GM12892 (cell line): ENCODE measurements around the gene IL1B. TPM values are rescaled to one million over a fixed set of nuclear protein-coding genes. Genes with fewer than 3 reads are reported as not detected.
A peak's percentile ranks its signal among the peaks of the same experiment; 100 is the strongest.

Experiments
- DNase-seq: peaks from one replicate; pipeline ENCODE4 v3.0.0; 2011; ENCODE audit not compliant: insufficient read length
- FAIRE-seq: peaks from 2 replicates; lab custom pipeline; 2011; peaks lifted over from hg19 to GRCh38; lab: Jason Lieb, UNC
- POLR2A ChIP-seq: IDR thresholded peaks from 2 replicates; pipeline ENCODE4 v1.6.1; 2011; ENCODE audit warnings: low read depth, low read length, control low read depth
- POLR2AphosphoS5 ChIP-seq: IDR thresholded peaks from 2 replicates; pipeline ENCODE4 v1.6.1; 2011; ENCODE audit warnings: low read depth, low read length, control low read depth
- TAF1 ChIP-seq: IDR thresholded peaks from 2 replicates; pipeline ENCODE4 v1.6.1; 2011; ENCODE audit warnings: low read depth, mild to moderate bottlenecking, control low read depth, low read length, borderline replicate concordance
- polyA plus RNA-seq: library from polyadenylated mRNA; unstranded; fragments of >200 nt; gene quantifications from one replicate; pipeline ENCODE4 v1.2.1, GENCODE V29; 2012; ENCODE audit warnings: missing spikeins, inconsistent platforms; ENCODE audit not compliant: missing spikeins

IL1B gene
- polyA plus RNA-seq = 1.9 TPM

- no peak for FAIRE-seq
- TF ChIP-seq TAF1 (no peak), POLR2AphosphoS5 (no peak), POLR2A (no peak)
- DNase-seq = no peak
Observed at GRCh38 chr2:112836695-112837117, at the start of gene IL1B. TSS of gene IL1B (minus strand) at chr2:112836779. CDS start at chr2:112836229, 550 bp downstream.

- DNase-seq (no peak), FAIRE-seq (no peak)
Observed at GRCh38 chr2:112886291-112886690, 49.7 kb upstream of the IL1B start.

GRCh38 chr2:112885506-112885902 lies 48.9 kb upstream of the IL1B start:
- FAIRE-seq (peak; percentile 30), DNase-seq (no peak)
- TF ChIP-seq TAF1 = no peak
- no peak for TF ChIP-seq POLR2A
- no peak for TF ChIP-seq POLR2AphosphoS5

More at GRCh38 chr2:112886291-112886690, 49.7 kb upstream of the IL1B start:
- no peak for TF ChIP-seq POLR2A
- no peak for TF ChIP-seq POLR2AphosphoS5
- no peak for TF ChIP-seq TAF1

- DNase-seq = peak; percentile 57
- TF ChIP-seq POLR2AphosphoS5 (no peak), POLR2A (no peak), TAF1 (no peak)
- peak; percentile 92 for FAIRE-seq
Observed at GRCh38 chr2:112884869-112885505, 48.4 kb upstream of the IL1B start.

- TF ChIP-seq POLR2A (no peak), POLR2AphosphoS5 (no peak), TAF1 (no peak)
- no peak for FAIRE-seq
- no peak for DNase-seq
Observed at GRCh38 chr2:112883669-112884068, 47.1 kb upstream of the IL1B start.

- DNase-seq = peak; percentile 54
- peak; percentile 78 for FAIRE-seq
- no peak for TF ChIP-seq POLR2A
- TF ChIP-seq TAF1 = no peak
- TF ChIP-seq POLR2AphosphoS5 = no peak
Observed at GRCh38 chr2:112881217-112881985, 44.8 kb upstream of the IL1B start.

GRCh38 chr2:112880696-112881095 lies 44.1 kb upstream of the IL1B start:
- DNase-seq (no peak), FAIRE-seq (no peak)

GRCh38 chr2:112880091-112880531 lies 43.5 kb upstream of the IL1B start:
- TF ChIP-seq POLR2A (no peak), TAF1 (no peak), POLR2AphosphoS5 (no peak)
- FAIRE-seq = peak; percentile 40
- DNase-seq = no peak

More at GRCh38 chr2:112880696-112881095, 44.1 kb upstream of the IL1B start:
- no peak for TF ChIP-seq TAF1
- no peak for TF ChIP-seq POLR2AphosphoS5
- no peak for TF ChIP-seq POLR2A

- FAIRE-seq (no peak), DNase-seq (no peak)
- TF ChIP-seq TAF1 = no peak
- no peak for TF ChIP-seq POLR2AphosphoS5
- TF ChIP-seq POLR2A = no peak
Observed at GRCh38 chr2:112879491-112880041, 43.0 kb upstream of the IL1B start.

GRCh38 chr2:112877423-112877822 lies 40.8 kb upstream of the IL1B start:
- no peak for DNase-seq
- TF ChIP-seq POLR2AphosphoS5 = no peak
- no peak for TF ChIP-seq POLR2A
- TF ChIP-seq TAF1 = no peak
- no peak for FAIRE-seq

- FAIRE-seq (no peak), DNase-seq (no peak)
- TF ChIP-seq POLR2A = no peak
- TF ChIP-seq TAF1 = no peak
- TF ChIP-seq POLR2AphosphoS5 = no peak
Observed at GRCh38 chr2:112876971-112877361, 40.4 kb upstream of the IL1B start.
